ENCODE results near the gene ASPA.

The ASPA gene

DNA sequence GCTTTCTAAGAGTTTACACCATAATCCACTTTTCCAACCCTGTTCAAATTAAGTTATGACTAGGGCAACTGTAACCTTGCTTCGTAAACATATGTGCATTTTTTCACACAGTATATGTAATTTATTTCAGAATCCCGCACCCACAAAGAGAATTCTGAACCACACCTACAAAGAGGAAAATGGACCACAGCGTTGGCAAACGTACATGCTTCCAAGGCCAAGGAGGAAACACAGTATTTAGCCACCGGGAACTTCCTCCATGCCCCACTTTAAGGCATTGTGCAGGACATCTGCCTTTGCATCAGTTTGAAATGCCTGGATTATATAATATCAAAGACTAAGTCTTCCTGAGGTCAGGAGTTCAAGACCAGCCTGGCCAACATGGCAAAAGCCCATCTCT, 6.3 kb upstream of the ASPA start:
- H3K4me3 ChIP-seq (ENCODE audit: low read length): no peak overlapping the region
- TF ChIP-seq, protein P1, sequence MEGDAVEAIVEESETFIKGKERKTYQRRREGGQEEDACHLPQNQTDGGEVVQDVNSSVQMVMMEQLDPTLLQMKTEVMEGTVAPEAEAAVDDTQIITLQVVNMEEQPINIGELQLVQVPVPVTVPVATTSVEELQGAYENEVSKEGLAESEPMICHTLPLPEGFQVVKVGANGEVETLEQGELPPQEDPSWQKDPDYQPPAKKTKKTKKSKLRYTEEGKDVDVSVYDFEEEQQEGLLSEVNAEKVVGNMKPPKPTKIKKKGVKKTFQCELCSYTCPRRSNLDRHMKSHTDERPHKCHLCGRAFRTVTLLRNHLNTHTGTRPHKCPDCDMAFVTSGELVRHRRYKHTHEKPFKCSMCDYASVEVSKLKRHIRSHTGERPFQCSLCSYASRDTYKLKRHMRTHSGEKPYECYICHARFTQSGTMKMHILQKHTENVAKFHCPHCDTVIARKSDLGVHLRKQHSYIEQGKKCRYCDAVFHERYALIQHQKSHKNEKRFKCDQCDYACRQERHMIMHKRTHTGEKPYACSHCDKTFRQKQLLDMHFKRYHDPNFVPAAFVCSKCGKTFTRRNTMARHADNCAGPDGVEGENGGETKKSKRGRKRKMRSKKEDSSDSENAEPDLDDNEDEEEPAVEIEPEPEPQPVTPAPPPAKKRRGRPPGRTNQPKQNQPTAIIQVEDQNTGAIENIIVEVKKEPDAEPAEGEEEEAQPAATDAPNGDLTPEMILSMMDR (conservative IDR thresholded peaks at IDR 0.05; ENCODE audit: low read length): no peak

DNA sequence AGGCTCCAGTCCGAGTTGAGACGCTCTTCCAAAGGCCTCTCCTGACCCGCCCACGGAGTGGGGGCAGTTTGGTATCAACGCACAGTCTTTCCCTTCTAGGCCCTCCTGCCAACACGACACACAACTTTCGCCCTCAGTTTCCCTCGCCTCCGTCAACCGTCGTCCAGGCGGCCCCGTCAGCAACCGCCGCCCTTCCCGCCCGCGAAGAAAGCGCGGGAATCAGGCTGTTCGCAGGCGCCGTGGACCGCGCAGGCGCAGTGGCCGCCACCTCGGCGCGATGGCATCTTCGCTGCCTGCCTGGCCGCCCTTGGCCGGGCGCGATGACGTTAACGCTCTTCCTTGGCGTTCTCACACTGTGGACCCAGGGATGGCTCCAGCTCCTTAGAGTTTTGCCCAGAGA, 4.2 kb upstream of the ASPA start, which contains the start of gene SPATA22:
TSS of gene SPATA22 (minus strand) at position 221 of the 400 bp plus-strand sequence. CDS start 2,494 bp downstream, outside the sequence.
- H3K4me3 ChIP-seq (ENCODE audit: low read length): no peak within 1 kb of the TSS
- DNase-seq (ENCODE audit: low read depth): no peak
- TF ChIP-seq, protein P1 (conservative IDR thresholded peaks at IDR 0.05; ENCODE audit: low read length): no peak

More for the DNA sequence above, 6.3 kb upstream of the ASPA start:
- DNase-seq (ENCODE audit: low read depth): no peak

DNA sequence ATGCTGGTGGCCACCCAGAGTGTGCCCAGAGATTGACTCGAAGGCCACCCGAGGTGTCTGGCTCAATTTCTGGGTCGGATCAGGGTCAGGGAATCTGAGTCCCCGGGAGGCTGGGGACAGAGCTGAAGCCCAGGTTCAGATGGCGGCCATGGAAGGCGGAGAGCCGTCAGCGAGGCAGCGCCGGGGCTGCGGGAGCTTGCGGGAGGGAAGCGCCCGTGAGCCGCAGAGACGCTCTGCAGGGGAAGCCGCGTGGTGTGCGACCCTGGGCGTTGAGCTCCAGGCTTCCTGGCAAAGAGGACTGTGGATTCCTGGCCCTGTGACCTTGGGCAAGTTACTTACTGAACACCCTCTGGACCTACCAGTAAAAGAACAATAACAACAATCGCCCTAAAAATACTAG, 3.7 kb upstream of the ASPA start:
- DNase-seq (ENCODE audit: low read depth): no peak
- H3K4me3 ChIP-seq (ENCODE audit: low read length): no peak overlapping the region
- TF ChIP-seq, protein P1 (conservative IDR thresholded peaks at IDR 0.05; ENCODE audit: low read length): no peak

DNA sequence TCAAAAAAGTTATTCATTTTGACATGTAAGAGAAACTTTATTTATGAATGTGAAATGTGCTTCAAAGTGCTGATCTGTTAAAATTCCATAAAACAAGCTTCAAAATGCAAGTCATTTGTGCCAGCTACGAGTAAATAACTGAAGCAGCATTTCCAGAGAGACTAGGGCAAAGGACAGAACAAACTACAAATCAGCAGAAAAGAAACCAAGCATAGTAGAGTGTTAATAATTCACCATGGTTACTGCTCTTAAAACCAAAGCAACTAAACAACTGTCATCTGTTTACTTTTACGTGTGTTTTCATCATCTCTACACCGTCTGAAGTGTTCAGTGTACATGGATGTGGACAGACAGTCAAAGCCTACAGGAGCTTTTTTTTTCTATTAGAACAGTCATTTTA, 1.6 kb upstream of the ASPA start:
- TF ChIP-seq, protein P1 (conservative IDR thresholded peaks at IDR 0.05; ENCODE audit: low read length): no peak
- DNase-seq (ENCODE audit: low read depth): peak; percentile 21

DNA sequence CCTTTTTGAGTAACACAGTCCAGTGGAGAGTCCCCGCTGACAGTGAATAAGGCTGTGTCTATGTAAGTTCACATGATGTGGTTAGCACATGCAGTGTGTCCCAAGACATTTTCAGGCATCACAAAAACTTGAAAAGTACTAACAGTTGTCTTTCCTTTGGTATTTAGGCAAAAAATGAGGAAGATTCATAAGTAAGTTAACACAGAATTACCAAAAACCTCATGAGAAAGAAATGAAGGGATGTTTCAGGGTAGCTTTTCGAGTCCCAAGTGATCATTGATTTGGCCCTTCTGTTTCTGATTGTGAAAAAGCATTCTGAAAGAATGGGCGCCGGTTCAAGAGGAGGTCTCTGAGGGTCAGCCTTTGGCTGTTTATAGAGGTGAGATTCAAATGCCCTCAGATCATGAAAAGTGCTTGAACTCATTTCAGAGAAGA, 529 bp upstream of the ASPA start:
- no peak overlapping the region for H3K4me3 ChIP-seq (ENCODE audit: low read length)
- TF ChIP-seq, protein P1 (conservative IDR thresholded peaks at IDR 0.05; ENCODE audit: low read length): no peak
- no peak for DNase-seq (ENCODE audit: low read depth)

More for the DNA sequence above, 1.6 kb upstream of the ASPA start:
- H3K4me3 ChIP-seq (ENCODE audit: low read length): no peak overlapping the region

DNA sequence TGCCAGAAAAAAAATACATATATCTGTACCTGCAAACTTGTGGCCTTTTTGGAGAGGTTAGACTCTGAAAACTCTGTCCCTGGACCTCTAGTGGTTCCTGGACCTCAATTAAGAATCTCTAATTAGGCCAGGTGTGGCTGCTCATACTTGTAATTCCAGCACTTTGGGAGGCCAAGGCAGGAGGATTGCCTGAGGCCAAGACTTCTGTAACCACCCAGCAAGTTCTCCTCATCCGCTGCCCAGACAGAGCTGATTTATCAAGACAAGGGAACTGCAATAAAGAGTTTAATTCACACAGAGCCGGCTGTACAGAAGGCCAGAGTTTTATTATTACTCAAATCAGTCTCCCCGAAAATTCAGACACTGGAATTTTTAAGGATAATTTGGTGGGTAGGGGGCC, 4.2 kb downstream of the ASPA start:
- TF ChIP-seq, protein P1 (conservative IDR thresholded peaks at IDR 0.05; ENCODE audit: low read length): no peak
- no peak overlapping the region for H3K4me3 ChIP-seq (ENCODE audit: low read length)
- DNase-seq (ENCODE audit: low read depth): no peak

DNA sequence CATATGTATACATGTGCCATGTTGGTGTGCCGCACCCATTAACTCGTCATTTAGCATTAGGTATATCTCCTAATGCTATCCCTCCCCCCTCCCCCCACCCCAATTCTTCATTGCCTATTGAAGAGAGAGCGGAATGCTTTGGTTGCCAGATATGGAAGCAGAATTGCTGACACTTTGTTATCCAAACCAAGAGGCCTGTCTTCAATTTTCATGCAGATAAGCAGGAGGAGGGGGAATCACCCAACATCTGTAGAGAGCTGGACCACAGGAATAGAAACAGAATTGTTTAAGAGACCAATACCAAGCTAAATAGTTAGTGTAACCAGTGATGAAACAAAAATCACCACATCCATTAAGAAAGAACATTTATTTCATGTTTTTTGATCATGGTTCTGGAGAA, 7.1 kb downstream of the ASPA start:
- DNase-seq (ENCODE audit: low read depth): no peak
- H3K4me3 ChIP-seq (ENCODE audit: low read length): no peak overlapping the region
- TF ChIP-seq, protein P1 (conservative IDR thresholded peaks at IDR 0.05; ENCODE audit: low read length): no peak

All from AG10803 (cell line).